SK-N-MC (cell line): ENCODE data around the gene PRKCB.

Source experiments
- EZH2 ChIP-seq: fragments of 200-600 bp; sonication (generic); IDR thresholded peaks from one replicate; pipeline ENCODE4 v1.6.1; 2017; ENCODE audit warnings: antibody characterized with exemption
- FOXP2 ChIP-seq: optimal IDR thresholded peaks from 2 replicates; pipeline ENCODE3; 2011; ENCODE audit warnings: mild to moderate bottlenecking, moderate library complexity; ENCODE audit not compliant: insufficient read depth; ENCODE audit errors: extremely low read length, control extremely low read depth
- POLR2AphosphoS5 ChIP-seq: IDR thresholded peaks from 2 replicates; pipeline ENCODE4 v1.6.1; 2012; ENCODE audit warnings: mild to moderate bottlenecking, low read depth, low read length, borderline replicate concordance

GRCh38 chr16:23930791-23931190 lies 95.0 kb downstream of the PRKCB start:
- TF ChIP-seq EZH2 (no peak), POLR2AphosphoS5 (no peak), FOXP2 (no peak)
